Measurements from ENCODE around the gene PPP1R12C. TPM values are rescaled to one million over a fixed set of nuclear protein-coding genes. Genes with fewer than 3 reads are reported as not detected.

PPP1R12C gene
- total RNA-seq, 4 donors from 2014 or later: 22.6 to 28.2 (median 26.2) TPM

DNA sequence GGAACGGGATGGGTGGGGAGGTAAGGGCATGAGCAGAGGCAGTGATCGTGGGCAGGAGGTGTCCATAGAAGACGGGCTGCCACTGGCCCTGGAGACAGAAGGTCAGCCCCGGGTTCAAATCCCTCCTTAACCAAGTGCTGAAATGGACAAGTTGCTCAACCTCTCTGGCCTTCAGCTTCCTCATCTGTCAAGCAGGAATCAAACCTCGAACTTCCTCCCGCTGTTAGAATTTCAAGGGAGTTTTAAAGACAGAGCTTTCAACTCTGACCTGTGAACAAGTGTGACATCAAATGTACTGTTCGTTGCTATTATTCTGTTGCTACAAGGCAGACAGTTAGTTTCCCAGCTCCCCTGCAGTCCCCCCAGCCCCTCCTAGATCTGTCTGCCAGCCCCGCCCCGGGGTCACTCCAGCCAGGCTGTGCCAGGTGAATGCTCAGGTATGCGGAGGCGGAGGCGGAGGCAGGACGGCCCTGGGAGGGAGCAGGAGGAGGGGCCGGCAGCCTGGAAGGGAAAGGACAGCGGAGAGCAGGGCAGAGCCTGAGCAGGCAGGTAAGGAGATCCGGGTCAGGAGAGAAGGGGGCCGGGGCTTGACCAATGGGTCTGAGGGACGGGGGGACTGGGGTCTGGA lies 42.0 kb downstream of the PPP1R12C start, which contains the start of gene EPS8L1:
EPS8L1 (plus strand) TSS at position 499 of the 628 bp plus-strand sequence. CDS start 576 bp downstream, outside the sequence.
- Histone ChIP-seq H3K36me3 (no peaks in the 10 kb centered on the region), H3K4me3 (no peak within 1 kb of the TSS), H3K9me3 (no peaks in the 10 kb centered on the region), H3K27me3 (peaks cover 44 to 76% (median 48%) of the 10 kb centered on the region in 3 donors), H3K4me1 (peaks cover 0 to 2% of the 10 kb centered on the region in 2 donors), H3K27ac (no peak within 1 kb of the TSS)
- in situ Hi-C loops (cut with MboI; ENCODE audit: low sequenced_read_pairs in 4 of 4) (no loop called here), intact Hi-C loops (cut with DNase I; ENCODE audit: low total_unique reads) (no loop called here)
- no peak for DNase-seq
- TF ChIP-seq, protein P1, sequence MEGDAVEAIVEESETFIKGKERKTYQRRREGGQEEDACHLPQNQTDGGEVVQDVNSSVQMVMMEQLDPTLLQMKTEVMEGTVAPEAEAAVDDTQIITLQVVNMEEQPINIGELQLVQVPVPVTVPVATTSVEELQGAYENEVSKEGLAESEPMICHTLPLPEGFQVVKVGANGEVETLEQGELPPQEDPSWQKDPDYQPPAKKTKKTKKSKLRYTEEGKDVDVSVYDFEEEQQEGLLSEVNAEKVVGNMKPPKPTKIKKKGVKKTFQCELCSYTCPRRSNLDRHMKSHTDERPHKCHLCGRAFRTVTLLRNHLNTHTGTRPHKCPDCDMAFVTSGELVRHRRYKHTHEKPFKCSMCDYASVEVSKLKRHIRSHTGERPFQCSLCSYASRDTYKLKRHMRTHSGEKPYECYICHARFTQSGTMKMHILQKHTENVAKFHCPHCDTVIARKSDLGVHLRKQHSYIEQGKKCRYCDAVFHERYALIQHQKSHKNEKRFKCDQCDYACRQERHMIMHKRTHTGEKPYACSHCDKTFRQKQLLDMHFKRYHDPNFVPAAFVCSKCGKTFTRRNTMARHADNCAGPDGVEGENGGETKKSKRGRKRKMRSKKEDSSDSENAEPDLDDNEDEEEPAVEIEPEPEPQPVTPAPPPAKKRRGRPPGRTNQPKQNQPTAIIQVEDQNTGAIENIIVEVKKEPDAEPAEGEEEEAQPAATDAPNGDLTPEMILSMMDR (IDR thresholded peaks at IDR 0.05 in 4 of 5, conservative IDR thresholded peaks at IDR 0.05 in 1 of 5): no peak
- no peak for TF ChIP-seq POLR2A (IDR thresholded peaks at IDR 0.05)
- no peak for ATAC-seq

DNA sequence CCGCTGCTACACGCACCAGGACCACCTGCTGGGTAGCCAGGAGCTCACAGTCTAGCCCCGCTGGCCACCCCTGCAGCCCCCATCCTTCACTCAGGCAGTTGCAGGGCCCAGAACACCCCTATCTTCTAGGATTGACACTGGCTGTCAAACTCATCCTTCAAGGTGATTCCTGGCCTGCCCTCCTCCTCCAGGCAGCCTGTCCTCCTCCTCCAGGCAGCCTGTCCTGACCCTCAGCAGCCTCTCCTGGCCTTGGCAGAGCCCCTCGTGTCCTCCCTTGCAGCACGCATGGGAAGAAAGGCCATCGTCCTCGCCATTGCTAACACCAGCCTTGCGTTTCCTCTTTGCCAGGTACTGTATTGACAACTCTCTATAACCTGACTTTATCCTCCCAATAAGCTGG lies 45.5 kb downstream of the PPP1R12C start:
- intact Hi-C loops (cut with DNase I; ENCODE audit: low total_unique reads) (no loop called here), in situ Hi-C loops (cut with MboI; ENCODE audit: low sequenced_read_pairs in 4 of 4) (no loop called here)
- H3K27me3 ChIP-seq: peaks cover 45 to 85% (median 47%) of the 10 kb centered on the region in 3 donors
- no peaks in the 10 kb centered on the region for H3K4me1 ChIP-seq
- no peaks in the 10 kb centered on the region for H3K36me3 ChIP-seq
- DNase-seq (no peak), ATAC-seq (no peak)
- no peak overlapping the region for H3K27ac ChIP-seq
- no peak overlapping the region for H3K4me3 ChIP-seq
- TF ChIP-seq, protein P1 (IDR thresholded peaks at IDR 0.05 in 4 of 5, conservative IDR thresholded peaks at IDR 0.05 in 1 of 5): no peak
- no peak for TF ChIP-seq POLR2A (IDR thresholded peaks at IDR 0.05)
- no peaks in the 10 kb centered on the region for H3K9me3 ChIP-seq

DNA sequence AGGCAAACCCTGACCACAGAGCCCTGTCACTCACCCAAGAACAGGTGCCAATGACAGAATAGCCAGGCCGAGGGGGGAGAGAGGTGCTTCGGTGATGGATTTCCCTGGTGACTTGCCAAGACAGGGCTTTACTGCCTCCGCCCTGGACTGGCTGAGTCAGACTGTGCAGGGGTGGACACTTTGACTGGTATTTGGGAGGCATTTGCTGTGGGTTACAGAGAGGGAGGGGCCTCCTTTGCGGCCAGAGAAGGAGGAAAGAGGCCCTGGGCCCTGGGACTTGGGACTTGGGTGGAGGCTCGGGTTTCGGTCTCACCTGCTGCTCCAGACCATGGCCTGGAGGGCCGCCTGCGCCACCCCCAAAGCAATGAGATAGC lies 46.3 kb downstream of the PPP1R12C start:
- no peaks in the 10 kb centered on the region for H3K36me3 ChIP-seq
- no peak for DNase-seq
- no peak overlapping the region for H3K4me3 ChIP-seq
- no peak overlapping the region for H3K27ac ChIP-seq
- intact Hi-C loops (cut with DNase I; ENCODE audit: low total_unique reads) (no loop called here), in situ Hi-C loops (cut with MboI; ENCODE audit: low sequenced_read_pairs in 4 of 4) (no loop called here)
- no peak for TF ChIP-seq POLR2A (IDR thresholded peaks at IDR 0.05)
- TF ChIP-seq, protein P1 (IDR thresholded peaks at IDR 0.05 in 4 of 5, conservative IDR thresholded peaks at IDR 0.05 in 1 of 5): no peak
- no peak for ATAC-seq
- H3K27me3 ChIP-seq: peaks cover 43 to 82% (median 47%) of the 10 kb centered on the region in 3 donors
- no peaks in the 10 kb centered on the region for H3K9me3 ChIP-seq
- no peaks in the 10 kb centered on the region for H3K4me1 ChIP-seq

DNA sequence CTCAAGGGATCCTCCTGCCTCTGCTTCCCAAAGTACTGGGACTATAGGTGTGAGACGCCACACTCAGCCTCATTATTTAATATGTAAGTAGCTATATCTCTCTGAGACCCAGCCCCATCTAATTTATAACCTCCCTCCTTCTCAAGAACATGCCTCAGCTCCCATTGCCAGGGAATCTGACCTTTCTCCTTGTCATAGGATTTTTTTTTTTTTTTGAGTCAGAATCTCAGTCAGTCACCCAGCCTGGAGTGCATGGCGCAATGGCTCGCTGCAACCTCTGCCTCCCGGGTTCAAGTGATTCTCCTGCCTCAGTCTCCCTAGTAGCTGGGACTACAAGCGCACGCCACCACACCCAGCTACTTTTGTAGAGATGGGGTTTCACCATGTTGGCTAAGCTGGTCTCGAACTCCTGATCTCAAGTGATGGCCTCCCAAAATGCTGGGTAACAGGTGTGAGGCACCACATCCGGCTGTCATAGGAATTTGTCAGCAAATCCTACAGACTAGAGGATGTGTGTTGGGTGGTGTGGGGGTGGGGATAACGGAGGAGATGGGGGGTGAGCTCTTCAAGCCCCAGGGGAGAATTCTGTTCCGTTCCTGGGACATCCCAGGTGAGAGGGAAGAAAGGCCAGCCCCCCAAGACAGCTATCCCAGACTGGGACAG lies 46.8 kb downstream of the PPP1R12C start:
- Histone ChIP-seq H3K9me3 (no peaks in the 10 kb centered on the region), H3K36me3 (no peaks in the 10 kb centered on the region), H3K27ac (no peak overlapping the region), H3K4me3 (no peak overlapping the region), H3K4me1 (no peaks in the 10 kb centered on the region), H3K27me3 (peaks cover 43 to 77% (median 49%) of the 10 kb centered on the region in 3 donors)
- intact Hi-C loops (cut with DNase I; ENCODE audit: low total_unique reads): no loop called here
- TF ChIP-seq, protein P1 (IDR thresholded peaks at IDR 0.05 in 4 of 5, conservative IDR thresholded peaks at IDR 0.05 in 1 of 5): no peak
- TF ChIP-seq POLR2A (IDR thresholded peaks at IDR 0.05): no peak
- in situ Hi-C loops (cut with MboI; ENCODE audit: low sequenced_read_pairs in 4 of 4): no loop called here
- DNase-seq (no peak), ATAC-seq (no peak)

Measured in gastrocnemius medialis (tissue), 4 donors.